Osteoblast (primary cell): Measurements from ENCODE around the gene TRIM47. TPM values are rescaled to one million over a fixed set of nuclear protein-coding genes. Genes with fewer than 3 reads are reported as not detected.
A peak's percentile ranks its signal among the peaks of the same experiment; 100 is the strongest.
"Not testable (repeated sequence)": the region's sequence is repeated elsewhere in the genome, so short reads cannot be mapped to it uniquely, and the experiment has no call there.

Experiments
- DNase-seq: peaks from one replicate; pipeline ENCODE4 v3.0.0; 2011; ENCODE audit warnings: low spot score, mixed read lengths; ENCODE audit not compliant: insufficient read length; ENCODE audit errors: missing footprints
- H2AFZ ChIP-seq: 2 replicates; pipeline ENCODE4 v1.6.0; 2011; ENCODE audit warnings: mild to moderate bottlenecking, low read length
- H3K27ac ChIP-seq: 2 replicates; pipeline ENCODE4 v1.5.1; 2011; ENCODE audit warnings: mild to moderate bottlenecking, low read depth, low read length, moderate library complexity
- H3K27me3 ChIP-seq: 2 replicates; pipeline ENCODE4 v1.6.0; 2012; ENCODE audit warnings: mild to moderate bottlenecking, control low read depth, inconsistent platforms, low read length, moderate library complexity; ENCODE audit not compliant: insufficient read depth
- H3K36me3 ChIP-seq: 2 replicates; pipeline ENCODE4 v1.5.1; 2011; ENCODE audit warnings: mild to moderate bottlenecking, low read length, control low read depth, moderate library complexity; ENCODE audit not compliant: insufficient read depth
- H3K4me1 ChIP-seq: 2 replicates; pipeline ENCODE4 v1.5.1; 2011; ENCODE audit warnings: mild to moderate bottlenecking, low read length, control low read depth, moderate library complexity; ENCODE audit not compliant: insufficient read depth
- H3K4me2 ChIP-seq: 2 replicates; pipeline ENCODE4 v1.6.0; 2011; ENCODE audit warnings: mild to moderate bottlenecking, low read length; ENCODE audit not compliant: insufficient read depth
- H3K4me3 ChIP-seq: fragments of 200-600 bp; sonication (generic); 3 replicates; pipeline ENCODE4 v1.5.1; 2012; ENCODE audit warnings: mild to moderate bottlenecking, low read length, inconsistent platforms; ENCODE audit not compliant: insufficient read depth
- H3K79me2 ChIP-seq: 2 replicates; pipeline ENCODE4 v1.6.0; 2012; ENCODE audit warnings: mild to moderate bottlenecking, low read length, control low read depth, inconsistent platforms; ENCODE audit not compliant: insufficient read depth
- H3K9me3 ChIP-seq: 2 replicates; pipeline ENCODE4 v1.5.1; 2011; ENCODE audit warnings: low read depth, low read length, control low read depth
- H4K20me1 ChIP-seq: 2 replicates; pipeline ENCODE4 v1.6.0; 2012; ENCODE audit warnings: mild to moderate bottlenecking, low read length, control low read depth; ENCODE audit not compliant: insufficient read depth
- CTCF ChIP-seq: IDR thresholded peaks from 2 replicates; pipeline ENCODE4 v1.5.1; 2011; ENCODE audit warnings: mild to moderate bottlenecking, low read depth, low read length, moderate library complexity; ENCODE audit errors: extremely low read depth
- total RNA-seq: library from RNA; depleted of rRNA; stranded (reverse); fragments of >200 nt; gene quantifications from 2 replicates; pipeline ENCODE4 v1.2.3, GENCODE V29; 2012

The TRIM47 gene
- total RNA-seq, 1 donor, result 21.7 TPM

GRCh38 chr17:75888484-75888883 lies 10.1 kb upstream of the TRIM47 start:
- peak; percentile 11 for DNase-seq
- no peaks in the 10 kb centered on the region for H3K79me2 ChIP-seq
- H3K27ac ChIP-seq, result no peak overlapping the region
- peaks cover 20% of the 10 kb centered on the region for H3K36me3 ChIP-seq
- H4K20me1 ChIP-seq, result peaks cover 5% of the 10 kb centered on the region
- H3K4me3 ChIP-seq, result no peak overlapping the region
- H3K9me3 ChIP-seq, result no peaks in the 10 kb centered on the region
- H2AFZ ChIP-seq, result no peak overlapping the region
- no peaks in the 10 kb centered on the region for H3K27me3 ChIP-seq
- no peak overlapping the region for H3K4me2 ChIP-seq
- no peaks in the 10 kb centered on the region for H3K4me1 ChIP-seq
- TF ChIP-seq CTCF, result no peak

- H3K27ac ChIP-seq, H3K27me3 ChIP-seq, DNase-seq, H4K20me1 ChIP-seq, H3K4me1 ChIP-seq, H3K4me3 ChIP-seq, H2AFZ ChIP-seq, H3K79me2 ChIP-seq, H3K4me2 ChIP-seq, H3K9me3 ChIP-seq: not testable (repeated sequence)
- H3K36me3 ChIP-seq, result peaks cover 12% of the 10 kb centered on the region
Observed at GRCh38 chr17:75885860-75886259, 7.5 kb upstream of the TRIM47 start.

GRCh38 chr17:75885431-75885830 lies 7.0 kb upstream of the TRIM47 start:
- Histone ChIP-seq H3K27ac (no peak overlapping the region), H3K4me1 (no peaks in the 10 kb centered on the region), H3K36me3 (peaks cover 8% of the 10 kb centered on the region), H3K9me3 (no peaks in the 10 kb centered on the region), H4K20me1 (no peaks in the 10 kb centered on the region), H3K4me3 (no peak overlapping the region), H3K4me2 (no peak overlapping the region), H2AFZ (no peak overlapping the region), H3K79me2 (no peaks in the 10 kb centered on the region), H3K27me3 (no peaks in the 10 kb centered on the region)
- DNase-seq, result peak; percentile 15
- TF ChIP-seq CTCF, result no peak

- H3K36me3 ChIP-seq, result no peaks in the 10 kb centered on the region
- peak; percentile 10 for DNase-seq
- no peak overlapping the region for H2AFZ ChIP-seq
- peaks cover 6% of the 10 kb centered on the region for H3K27me3 ChIP-seq
- no peak for TF ChIP-seq CTCF
- H3K4me1 ChIP-seq, result peaks cover 7% of the 10 kb centered on the region
- no peaks in the 10 kb centered on the region for H4K20me1 ChIP-seq
- no peak overlapping the region for H3K4me2 ChIP-seq
- H3K9me3 ChIP-seq, result no peaks in the 10 kb centered on the region
- H3K79me2 ChIP-seq, result no peaks in the 10 kb centered on the region
- no peak overlapping the region for H3K4me3 ChIP-seq
- H3K27ac ChIP-seq, result no peak overlapping the region
Observed at GRCh38 chr17:75881678-75882454, 3.5 kb upstream of the TRIM47 start.
